SU-DHL-6 (cell line): ENCODE results near the gene USP21.

Experiments
- H2AFZ ChIP-seq: fragments of 200-600 bp; sonication (generic); 2 replicates; pipeline ENCODE4 v1.6.1; 2014; ENCODE audit warnings: low read depth, mild to moderate bottlenecking, moderate library complexity, mixed read lengths, antibody characterized with exemption, low read length; ENCODE audit not compliant: severe bottlenecking
- H3F3A ChIP-seq: fragments of 200-600 bp; shearing (Covaris generic); 2 replicates; pipeline ENCODE4 v1.6.0; 2016; ENCODE audit warnings: antibody characterized with exemption, mild to moderate bottlenecking; ENCODE audit not compliant: insufficient read depth
- H3K27ac ChIP-seq: fragments of 200-600 bp; sonication (generic); 2 replicates; pipeline ENCODE4 v1.5.1; 2016; ENCODE audit warnings: low read depth, mild to moderate bottlenecking, low read length, moderate library complexity, mixed read lengths
- H3K27me3 ChIP-seq: fragments of 200-600 bp; sonication (generic), shearing (Covaris generic); 2 replicates; pipeline ENCODE4 v1.6.0; 2014; ENCODE audit warnings: mild to moderate bottlenecking, low read length
- H3K36me3 ChIP-seq: fragments of 200-600 bp; sonication (generic); 2 replicates; pipeline ENCODE4 v1.6.1; 2014; ENCODE audit warnings: mild to moderate bottlenecking, low read length, mixed read lengths
- H3K4me2 ChIP-seq: fragments of 300-600, 200-600 bp; shearing (Covaris generic), sonication (generic); 2 replicates; pipeline ENCODE4 v1.6.0; 2014; ENCODE audit warnings: low read length, low read depth, mild to moderate bottlenecking; ENCODE audit not compliant: poor library complexity, severe bottlenecking
- H3K4me3 ChIP-seq: fragments of 200-600 bp; sonication (generic); 2 replicates; pipeline ENCODE4 v1.5.1; 2014; ENCODE audit warnings: antibody characterized with exemption, low read length, mild to moderate bottlenecking, mixed read lengths; ENCODE audit not compliant: insufficient read depth, poor library complexity, severe bottlenecking
- H3K79me2 ChIP-seq: fragments of 200-600 bp; sonication (generic); 2 replicates; pipeline ENCODE4 v1.6.1; 2014; ENCODE audit warnings: mild to moderate bottlenecking, low read length, moderate library complexity; ENCODE audit not compliant: insufficient read depth
- H3K9ac ChIP-seq: fragments of 200-600 bp; sonication (generic); 2 replicates; pipeline ENCODE4 v1.7.0; 2014; ENCODE audit warnings: mild to moderate bottlenecking, low read length
- H3K9me2 ChIP-seq: fragments of 200-600 bp; sonication (generic); replicated peaks from 2 replicates; pipeline ENCODE4 v1.6.1; 2014; ENCODE audit warnings: low read length; ENCODE audit not compliant: insufficient read depth
- H3K9me3 ChIP-seq: fragments of 200-600 bp; sonication (generic); 2 replicates; pipeline ENCODE4 v1.6.1; 2014; ENCODE audit warnings: low read length, mixed read lengths; ENCODE audit not compliant: insufficient read depth
- H4K20me1 ChIP-seq: fragments of 200-600 bp; sonication (generic); 2 replicates; pipeline ENCODE4 v1.6.1; 2014; ENCODE audit warnings: low read depth, mild to moderate bottlenecking, antibody characterized with exemption, low read length, moderate library complexity, mixed read lengths
- EZH2phosphoT487 ChIP-seq: fragments of 200-600 bp; sonication (generic), shearing (Covaris generic); conservative IDR thresholded peaks from 2 replicates; pipeline ENCODE4 v1.6.1; 2018; ENCODE audit warnings: mild to moderate bottlenecking, antibody characterized with exemption, low read length, moderate library complexity, mixed read lengths
- TF ChIP-seq, protein P1 (sequence below): fragments of 200-600 bp; sonication (generic); IDR thresholded peaks from one replicate; pipeline ENCODE4 v1.5.1; 2017; ENCODE audit warnings: antibody characterized with exemption, mild to moderate bottlenecking, low read length, moderate library complexity; ENCODE audit not compliant: insufficient read depth, poor library complexity, severe bottlenecking

Gene USP21

DNA sequence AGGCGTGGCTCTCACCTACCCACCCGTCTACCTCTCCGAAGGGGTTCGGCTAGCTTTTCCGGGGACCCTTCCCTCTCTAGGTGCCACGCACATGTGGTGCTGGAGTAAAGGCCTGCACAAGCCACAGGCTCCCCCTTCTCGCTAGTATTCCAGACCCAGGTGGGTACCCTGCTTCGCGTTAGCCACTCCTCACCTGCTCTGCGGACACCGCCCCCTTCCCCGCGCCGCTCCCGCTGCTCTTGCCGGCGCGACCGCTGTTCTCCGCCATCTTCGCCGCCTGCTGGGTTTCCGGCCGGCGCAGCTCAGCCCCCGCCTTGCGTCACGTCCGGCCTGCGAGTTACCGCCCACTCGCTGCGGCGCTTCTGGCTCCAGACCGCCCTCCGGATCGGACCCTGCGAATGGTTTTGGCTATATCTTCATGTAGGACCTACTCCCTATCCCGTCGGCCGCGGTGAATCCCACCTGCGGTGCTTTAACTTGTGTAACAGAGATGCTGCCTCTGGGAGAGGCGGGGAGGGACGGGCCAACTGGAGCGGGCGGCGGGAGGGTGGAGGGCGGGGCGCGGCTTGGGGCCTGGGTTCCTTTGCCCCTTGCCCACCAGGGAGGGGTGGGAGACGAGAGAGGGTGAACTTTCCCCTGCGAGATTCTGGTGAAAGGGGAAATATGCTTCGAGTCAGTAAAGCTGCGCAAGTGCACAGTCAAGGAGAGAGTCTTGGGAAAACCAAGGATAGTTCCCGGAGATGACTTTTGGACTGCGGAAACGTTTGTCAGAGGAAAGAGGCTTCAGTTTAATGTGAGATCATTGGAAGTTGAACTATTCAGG is 41.3 kb upstream of the USP21 start, which contains the start of the genes NIT1 and PFDN2:
TSS of gene NIT1 (plus strand) at position 347 of the 823 bp plus-strand sequence. CDS start at position 419, 72 bp downstream.
TSS of gene PFDN2 (minus strand) at position 279 of the 823 bp plus-strand sequence. CDS start at position 268, 11 bp downstream.
- Histone ChIP-seq H3K79me2 (peaks cover 58% of the 10 kb centered on the region), H3F3A (peaks cover 8% of the 10 kb centered on the region; the same call in 1 of the 2 replicates), H3K9me3 (no peaks in the 10 kb centered on the region), H3K4me2 (peak within 1 kb of the TSS; percentile 73), H3K27me3 (no peaks in the 10 kb centered on the region), H3K36me3 (0 out of 2 replicates have a peak, but pooled peaks cover 4% of the 10 kb centered on the region), H3K9ac (peak within 1 kb of the TSS; percentile 73), H4K20me1 (0 out of 2 replicates have a peak, but pooled peaks cover 2% of the 10 kb centered on the region), H3K27ac (peak within 1 kb of the TSS; percentile 48), H3K9me2 (no peaks in the 10 kb centered on the region), H2AFZ (peak within 1 kb of the TSS; percentile 69), H3K4me3 (peak within 1 kb of the TSS; percentile 82)
- TF ChIP-seq, protein P1, sequence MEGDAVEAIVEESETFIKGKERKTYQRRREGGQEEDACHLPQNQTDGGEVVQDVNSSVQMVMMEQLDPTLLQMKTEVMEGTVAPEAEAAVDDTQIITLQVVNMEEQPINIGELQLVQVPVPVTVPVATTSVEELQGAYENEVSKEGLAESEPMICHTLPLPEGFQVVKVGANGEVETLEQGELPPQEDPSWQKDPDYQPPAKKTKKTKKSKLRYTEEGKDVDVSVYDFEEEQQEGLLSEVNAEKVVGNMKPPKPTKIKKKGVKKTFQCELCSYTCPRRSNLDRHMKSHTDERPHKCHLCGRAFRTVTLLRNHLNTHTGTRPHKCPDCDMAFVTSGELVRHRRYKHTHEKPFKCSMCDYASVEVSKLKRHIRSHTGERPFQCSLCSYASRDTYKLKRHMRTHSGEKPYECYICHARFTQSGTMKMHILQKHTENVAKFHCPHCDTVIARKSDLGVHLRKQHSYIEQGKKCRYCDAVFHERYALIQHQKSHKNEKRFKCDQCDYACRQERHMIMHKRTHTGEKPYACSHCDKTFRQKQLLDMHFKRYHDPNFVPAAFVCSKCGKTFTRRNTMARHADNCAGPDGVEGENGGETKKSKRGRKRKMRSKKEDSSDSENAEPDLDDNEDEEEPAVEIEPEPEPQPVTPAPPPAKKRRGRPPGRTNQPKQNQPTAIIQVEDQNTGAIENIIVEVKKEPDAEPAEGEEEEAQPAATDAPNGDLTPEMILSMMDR = no peak
- no peak for TF ChIP-seq EZH2phosphoT487

DNA sequence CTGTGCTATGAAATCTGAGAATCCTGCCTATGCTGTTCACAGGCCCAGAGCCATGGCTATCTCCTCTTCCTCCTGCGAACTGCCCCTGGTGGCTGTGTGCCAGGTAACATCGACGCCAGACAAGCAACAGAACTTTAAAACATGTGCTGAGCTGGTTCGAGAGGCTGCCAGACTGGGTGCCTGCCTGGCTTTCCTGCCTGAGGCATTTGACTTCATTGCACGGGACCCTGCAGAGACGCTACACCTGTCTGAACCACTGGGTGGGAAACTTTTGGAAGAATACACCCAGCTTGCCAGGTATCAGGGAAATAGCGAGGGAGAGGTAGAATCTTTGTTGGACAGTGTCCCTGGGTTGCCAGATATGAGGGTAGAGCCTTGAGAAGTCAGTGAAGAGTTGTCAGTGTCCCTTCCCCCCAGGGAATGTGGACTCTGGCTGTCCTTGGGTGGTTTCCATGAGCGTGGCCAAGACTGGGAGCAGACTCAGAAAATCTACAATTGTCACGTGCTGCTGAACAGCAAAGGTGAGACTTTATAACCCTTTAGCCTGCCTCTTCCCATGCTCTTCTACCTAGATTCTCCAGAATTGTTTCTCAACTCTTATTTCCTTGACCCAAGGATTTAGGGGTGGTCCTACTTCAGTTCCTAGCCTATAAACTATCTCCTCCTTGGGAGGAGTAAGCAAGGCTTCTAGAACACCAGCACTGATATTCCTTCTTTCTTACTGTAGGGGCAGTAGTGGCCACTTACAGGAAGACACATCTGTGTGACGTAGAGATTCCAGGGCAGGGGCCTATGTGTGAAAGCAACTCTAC is 40.0 kb upstream of the USP21 start:
- Histone ChIP-seq H3K27me3 (no peaks in the 10 kb centered on the region), H3K9me2 (no peaks in the 10 kb centered on the region), H4K20me1 (no peaks in the 10 kb centered on the region), H3K4me3 (peak overlapping the region; percentile 82), H3K79me2 (peaks cover 44% of the 10 kb centered on the region), H3K4me2 (peak overlapping the region; percentile 73), H2AFZ (no peak overlapping the region), H3K27ac (peak overlapping the region; percentile 48), H3F3A (0 out of 2 replicates have a peak, but pooled peaks cover 8% of the 10 kb centered on the region), H3K9me3 (no peaks in the 10 kb centered on the region), H3K9ac (peak overlapping the region; percentile 73), H3K36me3 (0 out of 2 replicates have a peak, but pooled peaks cover 4% of the 10 kb centered on the region)
- TF ChIP-seq, protein P1 = peak; percentile 17
- no peak for TF ChIP-seq EZH2phosphoT487

DNA sequence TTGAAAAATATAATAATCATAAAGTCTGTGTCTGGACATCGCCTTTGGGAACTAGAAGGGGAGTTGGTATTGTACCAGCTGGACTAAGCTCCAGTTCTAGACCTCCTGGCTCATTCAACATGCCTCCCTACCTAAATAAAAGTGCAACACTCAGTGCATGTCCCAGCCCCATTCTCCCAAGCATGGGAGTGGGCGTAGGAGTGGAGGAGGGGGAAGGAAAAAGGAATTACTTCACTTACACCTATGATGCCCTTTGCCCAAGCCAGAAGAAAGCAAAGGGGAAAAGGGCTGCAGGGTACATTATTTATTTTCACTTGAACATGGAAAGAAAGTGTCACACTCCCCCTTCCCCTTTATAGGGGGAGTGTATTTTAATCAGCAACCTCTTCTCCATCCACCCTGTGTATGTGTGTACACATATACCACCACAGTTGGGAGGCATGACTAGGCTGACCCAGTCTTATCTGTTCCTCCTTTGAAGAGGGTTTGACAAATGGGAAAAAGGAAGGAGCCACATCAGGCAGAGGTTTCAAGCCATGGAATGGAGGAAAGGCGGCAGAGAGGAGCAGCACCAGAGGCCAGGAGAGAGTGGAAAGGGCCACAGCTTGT is 38.2 kb upstream of the USP21 start:
- Histone ChIP-seq H3F3A (0 out of 2 replicates have a peak, but pooled peaks cover 8% of the 10 kb centered on the region), H3K9me2 (no peaks in the 10 kb centered on the region), H3K9me3 (no peaks in the 10 kb centered on the region), H4K20me1 (no peaks in the 10 kb centered on the region), H2AFZ (no peak overlapping the region), H3K9ac (no peak overlapping the region), H3K27ac (no peak overlapping the region), H3K4me2 (no peak overlapping the region), H3K36me3 (0 out of 2 replicates have a peak, but pooled peaks cover 4% of the 10 kb centered on the region), H3K79me2 (peaks cover 26% of the 10 kb centered on the region), H3K27me3 (no peaks in the 10 kb centered on the region), H3K4me3 (no peak overlapping the region)
- TF ChIP-seq EZH2phosphoT487 = no peak
- TF ChIP-seq, protein P1 = no peak
